ENCODE data around the gene FAIM. TPM values are rescaled to one million over a fixed set of nuclear protein-coding genes. Genes with fewer than 3 reads are reported as not detected.
"Not testable (repeated sequence)": the region's sequence is repeated elsewhere in the genome, so short reads cannot be mapped to it uniquely, and the experiment has no call there.

FAIM gene
- total RNA-seq, 4 donors from 2014 or later, result 4.1 to 19.3 (median 7.0) TPM

DNA sequence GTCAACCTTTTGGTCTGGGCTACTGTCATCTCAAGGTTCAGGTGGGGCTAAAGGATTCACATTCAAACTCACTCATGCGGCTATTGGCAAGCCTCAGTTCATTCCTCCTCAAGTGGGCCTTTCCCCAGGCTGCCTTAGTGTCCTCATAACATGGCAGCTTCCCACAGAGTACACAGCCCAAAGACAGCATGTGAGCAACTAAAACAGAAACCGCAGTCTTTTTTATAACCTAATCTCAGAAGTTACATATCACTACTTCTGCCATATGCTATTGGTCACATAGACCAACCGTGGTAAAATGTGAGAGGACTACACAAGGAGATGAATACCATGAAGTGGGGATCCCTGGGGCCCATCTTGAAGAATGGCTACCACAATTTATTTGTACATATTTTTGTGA, 10.0 kb upstream of the FAIM start:
- peaks cover 0 to 2% (median under 1%) of the 10 kb centered on the region in 4 donors for H3K4me1 ChIP-seq
- no peaks in the 10 kb centered on the region for H3K36me3 ChIP-seq
- intact Hi-C loops (cut with DNase I; ENCODE audit: low total_unique reads) (no loop called here), in situ Hi-C loops (cut with MboI; ENCODE audit: low pct_ligation_motif_present in 1 of 4, low pct_unique_long_range_greater_than_20kb in 1 of 4, low sequenced_read_pairs in 3 of 4) (loop anchor here (5.0 to 10.0 kb wide), 5 partner anchors 264 to 336 kb away; no protein-coding TSS in a partner anchor)
- H3K27ac ChIP-seq, result no peak overlapping the region
- no peak overlapping the region for H3K4me3 ChIP-seq
- H3K27me3 ChIP-seq, result no peaks in the 10 kb centered on the region
- TF ChIP-seq EP300 (IDR thresholded peaks at IDR 0.05; ENCODE audit: low read depth) (no peak), POLR2AphosphoS5 (IDR thresholded peaks at IDR 0.05) (no peak), POLR2A (IDR thresholded peaks at IDR 0.05) (no peak)
- TF ChIP-seq, protein P1, sequence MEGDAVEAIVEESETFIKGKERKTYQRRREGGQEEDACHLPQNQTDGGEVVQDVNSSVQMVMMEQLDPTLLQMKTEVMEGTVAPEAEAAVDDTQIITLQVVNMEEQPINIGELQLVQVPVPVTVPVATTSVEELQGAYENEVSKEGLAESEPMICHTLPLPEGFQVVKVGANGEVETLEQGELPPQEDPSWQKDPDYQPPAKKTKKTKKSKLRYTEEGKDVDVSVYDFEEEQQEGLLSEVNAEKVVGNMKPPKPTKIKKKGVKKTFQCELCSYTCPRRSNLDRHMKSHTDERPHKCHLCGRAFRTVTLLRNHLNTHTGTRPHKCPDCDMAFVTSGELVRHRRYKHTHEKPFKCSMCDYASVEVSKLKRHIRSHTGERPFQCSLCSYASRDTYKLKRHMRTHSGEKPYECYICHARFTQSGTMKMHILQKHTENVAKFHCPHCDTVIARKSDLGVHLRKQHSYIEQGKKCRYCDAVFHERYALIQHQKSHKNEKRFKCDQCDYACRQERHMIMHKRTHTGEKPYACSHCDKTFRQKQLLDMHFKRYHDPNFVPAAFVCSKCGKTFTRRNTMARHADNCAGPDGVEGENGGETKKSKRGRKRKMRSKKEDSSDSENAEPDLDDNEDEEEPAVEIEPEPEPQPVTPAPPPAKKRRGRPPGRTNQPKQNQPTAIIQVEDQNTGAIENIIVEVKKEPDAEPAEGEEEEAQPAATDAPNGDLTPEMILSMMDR (IDR thresholded peaks at IDR 0.05), result no peak
- 92 to 94% methylated on average over 2 to 3 of the region's 3 CpGs for WGBS, 2 donors (ENCODE audit: low coverage in 1 of 2)
- H3K9me3 ChIP-seq, result no peaks in the 10 kb centered on the region
- no peak for DNase-seq

DNA sequence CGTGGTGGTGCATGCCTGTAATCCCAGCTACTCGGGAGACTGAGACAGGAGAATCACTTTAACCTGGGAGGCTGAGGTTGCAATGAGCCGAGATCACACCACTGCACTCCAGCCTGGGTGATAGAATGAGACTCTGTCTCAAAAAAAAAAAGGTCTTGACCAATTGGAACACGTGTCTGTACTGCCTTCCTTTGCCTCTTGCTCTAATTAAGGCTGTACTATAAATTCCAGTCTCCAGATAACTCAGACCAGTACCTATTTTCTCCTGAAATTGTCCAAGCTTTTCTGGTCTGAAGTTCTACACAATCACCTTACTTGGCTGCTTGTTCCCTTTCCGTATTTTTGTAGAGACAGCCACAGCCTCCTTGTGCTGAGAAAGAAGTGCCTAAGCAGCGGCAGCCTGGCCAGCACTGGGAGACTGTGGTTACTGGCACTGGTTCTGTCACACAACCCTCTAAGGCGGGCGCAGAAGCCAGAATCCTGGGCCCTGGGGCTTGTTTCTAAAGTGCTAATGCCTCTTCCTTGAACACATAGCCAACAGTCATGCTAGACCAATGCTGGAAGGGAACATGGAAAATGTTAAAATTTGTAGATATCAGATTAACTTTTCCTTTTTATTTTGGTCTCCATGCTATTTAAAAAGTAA, 8.3 kb upstream of the FAIM start:
- 83% methylated on average over 3 to 8 of the region's 8 CpGs for WGBS, 2 donors (ENCODE audit: low coverage in 1 of 2)

DNA sequence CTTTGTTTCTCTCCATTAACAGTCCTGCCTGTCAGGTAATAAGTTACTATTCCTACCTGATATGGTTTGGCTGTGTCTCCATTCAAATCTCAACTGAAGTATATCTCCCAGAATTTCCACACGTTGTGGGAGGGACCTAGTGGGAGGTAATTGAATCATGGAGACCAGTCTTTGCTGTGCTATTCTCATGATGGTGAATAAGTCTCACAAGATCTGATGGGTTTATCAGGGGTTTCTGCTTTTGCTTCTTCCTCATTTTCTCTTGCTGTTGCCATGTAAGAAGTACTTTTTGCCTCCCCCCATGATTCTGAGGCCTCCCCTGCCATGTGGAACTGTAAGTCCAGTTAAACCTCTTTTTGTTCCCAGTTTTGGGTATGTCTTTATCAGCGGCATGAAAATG, 6.9 kb upstream of the FAIM start:
- intact Hi-C loops (cut with DNase I; ENCODE audit: low total_unique reads); H3K36me3 ChIP-seq; H3K27me3 ChIP-seq; H3K9me3 ChIP-seq; in situ Hi-C loops (cut with MboI; ENCODE audit: low pct_ligation_motif_present in 1 of 4, low pct_unique_long_range_greater_than_20kb in 1 of 4, low sequenced_read_pairs in 3 of 4); DNase-seq; H3K4me3 ChIP-seq; H3K27ac ChIP-seq; H3K4me1 ChIP-seq: not testable (repeated sequence)
- 77 to 86% methylated on average over 1 to 2 of the region's 2 CpGs for WGBS, 2 donors (ENCODE audit: low coverage in 1 of 2)

More for the DNA sequence above, 8.3 kb upstream of the FAIM start:
- no peaks in the 10 kb centered on the region for H3K4me1 ChIP-seq
- no peak overlapping the region for H3K4me3 ChIP-seq
- in situ Hi-C loops (cut with MboI; ENCODE audit: low pct_ligation_motif_present in 1 of 4, low pct_unique_long_range_greater_than_20kb in 1 of 4, low sequenced_read_pairs in 3 of 4) (no loop called here), intact Hi-C loops (cut with DNase I; ENCODE audit: low total_unique reads) (no loop called here)
- no peak overlapping the region for H3K27ac ChIP-seq
- H3K9me3 ChIP-seq, result no peaks in the 10 kb centered on the region
- TF ChIP-seq, protein P1 (IDR thresholded peaks at IDR 0.05), result no peak
- TF ChIP-seq POLR2AphosphoS5 (IDR thresholded peaks at IDR 0.05) (no peak), EP300 (IDR thresholded peaks at IDR 0.05; ENCODE audit: low read depth) (no peak), POLR2A (IDR thresholded peaks at IDR 0.05) (no peak)
- H3K27me3 ChIP-seq, result no peaks in the 10 kb centered on the region
- H3K36me3 ChIP-seq, result no peaks in the 10 kb centered on the region
- no peak for DNase-seq

DNA sequence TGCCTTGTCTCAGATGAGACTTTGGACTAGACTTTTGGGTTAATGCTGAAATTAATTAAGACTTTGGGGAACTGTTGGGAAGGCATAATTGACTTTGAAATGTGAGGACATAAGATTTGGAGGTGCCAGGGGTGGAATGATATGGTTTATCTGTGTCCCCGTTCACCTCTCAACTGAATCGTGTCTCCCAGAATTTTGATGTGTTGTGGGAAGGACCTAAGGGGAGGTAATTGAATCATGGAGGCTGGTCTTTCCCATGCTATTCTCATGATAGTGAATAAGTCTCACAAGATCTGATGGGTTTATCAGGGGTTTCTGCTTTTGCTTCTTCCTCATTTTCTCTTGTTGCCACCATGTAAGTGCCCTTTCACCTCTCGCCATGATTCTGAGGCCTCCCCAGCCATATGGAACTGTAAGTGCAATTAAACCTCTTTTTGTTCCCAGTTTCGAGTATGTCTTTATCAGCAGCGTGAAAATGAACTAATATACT, 4.4 kb upstream of the FAIM start:
- in situ Hi-C loops (cut with MboI; ENCODE audit: low pct_ligation_motif_present in 1 of 4, low pct_unique_long_range_greater_than_20kb in 1 of 4, low sequenced_read_pairs in 3 of 4); intact Hi-C loops (cut with DNase I; ENCODE audit: low total_unique reads); H3K4me1 ChIP-seq; H3K27me3 ChIP-seq; DNase-seq; H3K36me3 ChIP-seq; H3K27ac ChIP-seq; H3K4me3 ChIP-seq; H3K9me3 ChIP-seq: not testable (repeated sequence)
- WGBS, 2 donors (ENCODE audit: low coverage in 1 of 2), result 90 to 98% methylated on average over 5 of the region's 5 CpGs

DNA sequence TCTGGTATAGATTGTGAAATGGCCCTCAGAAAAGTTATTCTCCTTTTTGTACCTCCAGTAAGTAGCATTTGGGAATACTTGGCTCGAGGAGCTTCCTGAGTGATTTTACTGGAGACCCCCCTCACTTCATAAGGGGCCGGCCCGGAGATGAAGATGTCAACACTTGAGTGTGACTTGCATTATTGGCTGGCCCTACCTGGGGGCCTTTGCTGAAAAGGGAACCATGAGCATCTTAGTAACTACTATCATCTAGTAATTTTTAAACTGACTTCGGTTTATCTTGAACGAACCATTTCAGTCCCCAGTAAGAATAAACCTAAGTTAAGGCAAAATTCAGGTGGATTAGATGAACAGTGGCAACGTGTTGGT, 1.3 kb downstream of the FAIM start:
- Histone ChIP-seq H3K27me3 (no peaks in the 10 kb centered on the region), H3K27ac (peak overlapping the region; percentile 94 to 98 (median 96)), H3K4me1 (peaks cover 4 to 14% (median 9%) of the 10 kb centered on the region in 4 donors), H3K4me3 (peak overlapping the region in 3 of 4 donors; percentile 69 to 74 (median 72)), H3K36me3 (no peaks in the 10 kb centered on the region), H3K9me3 (no peaks in the 10 kb centered on the region)
- no peak for DNase-seq
- intact Hi-C loops (cut with DNase I; ENCODE audit: low total_unique reads) (loop anchor here (5.0 kb wide), 1 partner anchor 1352 kb away; no protein-coding TSS in a partner anchor), in situ Hi-C loops (cut with MboI; ENCODE audit: low pct_ligation_motif_present in 1 of 4, low pct_unique_long_range_greater_than_20kb in 1 of 4, low sequenced_read_pairs in 3 of 4) (no loop called here)
- TF ChIP-seq, protein P1 (IDR thresholded peaks at IDR 0.05), result no peak
- TF ChIP-seq POLR2A (IDR thresholded peaks at IDR 0.05), result no peak
- TF ChIP-seq EP300 (IDR thresholded peaks at IDR 0.05; ENCODE audit: low read depth), result no peak
- TF ChIP-seq POLR2AphosphoS5 (IDR thresholded peaks at IDR 0.05), result no peak
- WGBS, 2 donors (ENCODE audit: low coverage in 1 of 2), result 86 to 88% methylated on average over 6 of the region's 6 CpGs

Data from transverse colon (tissue), 4 donors.